Uterine smooth muscle cell (primary cell): ENCODE results near the gene XRCC1. TPM values are rescaled to one million over a fixed set of nuclear protein-coding genes. Genes with fewer than 3 reads are reported as not detected.

Source experiments
- total RNA-seq: library from RNA; depleted of rRNA; stranded (reverse); fragments of >200 nt; gene quantifications from 2 replicates; pipeline ENCODE4 v1.2.3, GENCODE V29; 2014

The XRCC1 gene, protein sequence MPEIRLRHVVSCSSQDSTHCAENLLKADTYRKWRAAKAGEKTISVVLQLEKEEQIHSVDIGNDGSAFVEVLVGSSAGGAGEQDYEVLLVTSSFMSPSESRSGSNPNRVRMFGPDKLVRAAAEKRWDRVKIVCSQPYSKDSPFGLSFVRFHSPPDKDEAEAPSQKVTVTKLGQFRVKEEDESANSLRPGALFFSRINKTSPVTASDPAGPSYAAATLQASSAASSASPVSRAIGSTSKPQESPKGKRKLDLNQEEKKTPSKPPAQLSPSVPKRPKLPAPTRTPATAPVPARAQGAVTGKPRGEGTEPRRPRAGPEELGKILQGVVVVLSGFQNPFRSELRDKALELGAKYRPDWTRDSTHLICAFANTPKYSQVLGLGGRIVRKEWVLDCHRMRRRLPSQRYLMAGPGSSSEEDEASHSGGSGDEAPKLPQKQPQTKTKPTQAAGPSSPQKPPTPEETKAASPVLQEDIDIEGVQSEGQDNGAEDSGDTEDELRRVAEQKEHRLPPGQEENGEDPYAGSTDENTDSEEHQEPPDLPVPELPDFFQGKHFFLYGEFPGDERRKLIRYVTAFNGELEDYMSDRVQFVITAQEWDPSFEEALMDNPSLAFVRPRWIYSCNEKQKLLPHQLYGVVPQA
- total RNA-seq = 14.4 and 20.0 TPM in 2 replicates

DNA sequence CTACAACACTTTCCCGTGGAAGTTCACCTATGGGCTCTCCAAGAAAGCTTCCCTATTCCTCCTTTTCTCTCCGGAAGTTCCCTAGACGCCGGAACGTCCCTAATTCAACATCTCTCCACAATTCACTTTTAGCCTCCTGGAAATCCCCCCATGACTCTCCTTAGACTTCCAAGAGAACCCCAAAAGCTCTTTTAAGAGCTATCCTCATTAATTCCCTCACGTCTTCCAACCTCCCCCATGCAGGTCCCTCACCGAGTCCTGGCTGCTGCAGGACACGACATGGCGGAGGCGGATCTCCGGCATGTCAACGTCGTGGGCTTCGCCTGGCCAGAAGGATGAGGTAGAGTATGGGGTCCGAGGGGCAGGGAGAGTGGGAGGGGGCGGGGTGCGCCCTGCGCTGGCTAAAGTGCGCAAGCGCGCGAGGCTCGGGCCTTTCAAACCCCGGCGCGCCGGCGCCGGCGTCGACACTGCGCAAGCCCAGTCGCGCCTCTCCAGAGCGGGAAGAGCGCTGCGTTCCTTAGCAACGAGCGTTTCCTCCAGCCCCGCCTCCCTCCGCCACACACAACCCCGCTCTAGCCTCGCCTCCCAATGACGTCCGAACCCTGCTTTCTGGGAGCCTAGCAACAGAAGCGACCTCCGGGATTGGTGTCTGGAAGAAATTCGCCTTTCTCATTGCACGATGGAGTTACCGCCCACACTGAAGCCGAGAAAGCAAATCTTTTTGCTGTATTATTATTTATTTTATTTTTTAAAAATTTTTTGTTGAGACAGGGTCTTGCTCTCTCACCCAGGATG lies at the start of gene XRCC1, which contains the start of gene PINLYP:
TSS of gene XRCC1 (minus strand) at position 372 of the 795 bp plus-strand sequence. CDS start at position 303, 69 bp downstream.
TSS of gene PINLYP (plus strand) at position 646 of the 795 bp plus-strand sequence. CDS start 1,391 bp downstream, outside the sequence.

GRCh38 chr19:43619262-43620060 lies 44.1 kb upstream of the XRCC1 start, which contains the start of gene ZNF428:
TSS of gene ZNF428 (minus strand) at chr19:43619629. CDS start at chr19:43614304, 5,325 bp downstream.

DNA sequence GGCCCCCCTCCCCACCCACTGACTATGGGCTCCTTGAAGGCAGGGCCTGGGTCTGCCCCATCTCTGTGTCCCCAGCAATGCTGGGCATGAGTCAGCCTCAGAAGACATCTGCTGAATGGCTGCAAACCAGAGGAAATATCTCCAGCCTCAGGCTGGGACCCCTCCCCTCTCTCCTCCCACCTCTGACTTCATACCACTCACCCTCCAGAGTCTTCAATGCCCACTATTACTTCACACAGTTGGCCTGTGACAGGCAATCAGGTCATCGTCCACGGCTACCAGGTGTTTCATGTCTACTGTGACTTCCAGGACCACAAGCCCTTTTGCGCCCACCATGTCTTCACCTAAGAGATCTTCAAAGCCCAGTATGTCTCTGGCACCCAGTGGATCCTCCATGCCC lies 36.5 kb upstream of the XRCC1 start, which contains the start of gene SRRM5:
TSS of gene SRRM5 (plus strand) at position 301 of the 400 bp plus-strand sequence. CDS start at position 335, 34 bp downstream.

GRCh38 chr19:43595999-43596841 lies 20.9 kb upstream of the XRCC1 start, which contains the start of the genes IRGQ and ZNF576:
TSS of gene IRGQ (minus strand) at chr19:43596134. CDS start at chr19:43595338, 796 bp downstream.
TSS of gene ZNF576 (plus strand) at chr19:43596595. CDS start at chr19:43597109, 514 bp downstream.

GRCh38 chr19:43532962-43533545 lies 42.3 kb downstream of the XRCC1 start, which contains the start of gene ZNF575:
TSS of gene ZNF575 (plus strand) at chr19:43533188. CDS start at chr19:43534423, 1,235 bp downstream.

DNA sequence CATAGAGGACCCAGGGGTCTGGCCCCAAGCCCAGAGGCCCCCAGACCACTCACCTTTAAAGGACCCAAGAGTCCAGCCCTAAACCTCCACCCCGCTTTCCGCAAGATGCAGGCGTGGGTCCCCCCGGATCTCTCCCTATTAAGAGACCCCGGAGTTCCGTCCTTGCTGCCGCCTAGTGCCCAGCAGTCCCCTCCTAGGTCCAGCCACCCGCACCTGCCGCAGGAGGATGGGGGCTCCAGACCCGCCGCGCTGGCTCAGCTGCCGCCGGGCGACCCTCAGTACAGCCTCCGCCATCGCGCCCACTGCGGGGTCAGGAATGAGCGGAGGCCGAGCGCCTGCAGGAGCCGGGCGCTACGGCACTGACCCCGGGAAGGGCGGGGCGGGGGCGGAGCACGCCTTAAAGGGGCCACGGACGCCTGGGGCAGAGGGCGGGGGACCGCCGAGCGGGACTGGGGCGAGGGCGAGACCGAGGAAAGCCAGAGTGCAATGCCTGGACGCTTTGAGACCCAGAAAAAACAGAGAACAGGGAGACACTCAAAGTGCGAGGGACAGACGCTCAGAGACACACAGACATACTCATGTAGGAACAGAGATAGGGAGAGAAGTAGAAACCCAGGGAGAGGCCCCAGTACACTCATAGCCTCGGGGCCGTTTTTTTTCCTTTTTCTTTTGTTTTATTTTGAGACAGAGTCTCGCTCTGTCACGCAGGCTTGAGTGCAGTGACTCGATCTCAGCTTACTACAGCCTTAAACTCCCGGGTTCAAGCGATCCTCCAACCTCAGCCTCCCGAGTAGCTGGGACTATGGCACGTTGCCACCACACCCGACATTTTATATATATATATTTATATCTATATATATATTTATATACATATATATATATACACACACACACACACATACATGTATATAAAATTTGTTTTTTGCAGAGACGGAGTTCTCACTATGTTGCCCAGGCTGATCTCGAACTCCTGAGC lies 48.2 kb downstream of the XRCC1 start, which contains the start of gene ETHE1:
TSS of gene ETHE1 (minus strand) at position 318 of the 976 bp plus-strand sequence. CDS start at position 294, 24 bp downstream.

DNA sequence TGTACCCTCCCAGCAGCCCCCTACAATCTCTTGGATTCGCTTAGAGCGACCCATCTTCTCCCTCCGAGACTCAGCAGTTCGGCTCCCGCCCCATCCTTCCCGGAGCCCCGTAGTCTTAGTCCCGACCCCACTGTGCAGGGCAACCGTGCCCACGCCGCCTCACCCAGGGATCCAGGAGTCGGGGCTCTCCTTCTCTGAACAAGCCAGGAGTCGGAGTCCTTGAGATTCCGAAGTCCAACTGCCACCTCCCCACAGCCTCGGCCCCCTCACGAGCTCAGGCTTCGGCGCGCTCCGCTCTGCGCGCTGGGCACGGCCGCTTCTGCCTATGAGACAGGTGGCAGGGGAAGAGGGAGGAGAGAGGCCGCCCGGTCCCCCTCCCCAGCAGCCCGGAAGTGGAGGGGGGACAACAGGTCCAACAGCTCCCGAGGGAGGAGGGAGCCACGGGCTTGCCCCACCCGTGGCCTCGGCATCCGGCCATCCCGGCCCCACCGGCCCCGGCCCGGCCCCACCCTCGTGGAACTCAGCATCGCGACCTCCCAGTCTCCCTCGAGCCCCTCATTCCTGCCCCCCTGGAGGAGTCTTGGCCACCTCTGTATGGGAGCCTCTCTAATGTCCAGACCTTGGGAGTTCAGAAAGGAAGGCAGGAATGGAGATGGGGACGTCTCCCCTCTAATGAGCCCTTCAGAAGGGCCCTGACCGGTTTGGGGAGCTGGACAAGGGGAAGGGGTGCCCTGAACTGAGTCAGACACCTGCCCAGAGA lies 70.7 kb downstream of the XRCC1 start, which contains the start of gene PHLDB3:
TSS of gene PHLDB3 (minus strand) at position 321 of the 760 bp plus-strand sequence. CDS start 628 bp downstream, outside the sequence.

Other genes with a start within 250 kb of the XRCC1 start
- gene CD177, start 221.8 kb downstream of the XRCC1 start, total RNA-seq = 0.25 and 0.55 TPM in 2 replicates
- not detected in 2 replicates for gene TEX101, start 160.6 kb downstream of the XRCC1 start, total RNA-seq
- gene LYPD3, start 109.9 kb downstream of the XRCC1 start, total RNA-seq = 0.11 and 0.12 TPM in 2 replicates
- gene PHLDB3, start 70.8 kb downstream of the XRCC1 start, total RNA-seq = 6.4 and 11.6 TPM in 2 replicates
- gene ETHE1, start 48.3 kb downstream of the XRCC1 start, total RNA-seq = 73.0 and 89.6 TPM in 2 replicates
- 0.11 and 0.37 TPM in 2 replicates for gene ZNF575, start 42.3 kb downstream of the XRCC1 start, total RNA-seq
- gene PINLYP, start 274 bp upstream of the XRCC1 start, total RNA-seq = 2.9 and 3.4 TPM in 2 replicates
- 12.7 and 15.7 TPM in 2 replicates for gene IRGQ, start 20.6 kb upstream of the XRCC1 start, total RNA-seq
- 13.0 and 15.5 TPM in 2 replicates for gene ZNF576, start 21.1 kb upstream of the XRCC1 start, total RNA-seq
- not detected in 2 replicates for gene SRRM5, start 36.6 kb upstream of the XRCC1 start, total RNA-seq
- gene ZNF428, start 44.1 kb upstream of the XRCC1 start, total RNA-seq = 25.7 and 30.0 TPM in 2 replicates
- 1.2 and 3.7 TPM in 2 replicates for gene CADM4, start 64.3 kb upstream of the XRCC1 start, total RNA-seq
- 126 and 194 TPM in 2 replicates for gene PLAUR, start 94.6 kb upstream of the XRCC1 start, total RNA-seq
- not detected in 2 replicates for gene IRGC, start 140.5 kb upstream of the XRCC1 start, total RNA-seq
- gene SMG9, start 179.4 kb upstream of the XRCC1 start, total RNA-seq = 6.7 and 7.9 TPM in 2 replicates
- gene KCNN4, start 205.4 kb upstream of the XRCC1 start, total RNA-seq = 1.1 and 1.3 TPM in 2 replicates
- gene LYPD5, start 226.9 kb upstream of the XRCC1 start, total RNA-seq = 0.50 TPM in 1 of 2 replicates, not detected in the other